Measurements from ENCODE around the gene TBC1D1.
A peak's percentile ranks its signal among the peaks of the same experiment; 100 is the strongest.

TBC1D1 gene

DNA sequence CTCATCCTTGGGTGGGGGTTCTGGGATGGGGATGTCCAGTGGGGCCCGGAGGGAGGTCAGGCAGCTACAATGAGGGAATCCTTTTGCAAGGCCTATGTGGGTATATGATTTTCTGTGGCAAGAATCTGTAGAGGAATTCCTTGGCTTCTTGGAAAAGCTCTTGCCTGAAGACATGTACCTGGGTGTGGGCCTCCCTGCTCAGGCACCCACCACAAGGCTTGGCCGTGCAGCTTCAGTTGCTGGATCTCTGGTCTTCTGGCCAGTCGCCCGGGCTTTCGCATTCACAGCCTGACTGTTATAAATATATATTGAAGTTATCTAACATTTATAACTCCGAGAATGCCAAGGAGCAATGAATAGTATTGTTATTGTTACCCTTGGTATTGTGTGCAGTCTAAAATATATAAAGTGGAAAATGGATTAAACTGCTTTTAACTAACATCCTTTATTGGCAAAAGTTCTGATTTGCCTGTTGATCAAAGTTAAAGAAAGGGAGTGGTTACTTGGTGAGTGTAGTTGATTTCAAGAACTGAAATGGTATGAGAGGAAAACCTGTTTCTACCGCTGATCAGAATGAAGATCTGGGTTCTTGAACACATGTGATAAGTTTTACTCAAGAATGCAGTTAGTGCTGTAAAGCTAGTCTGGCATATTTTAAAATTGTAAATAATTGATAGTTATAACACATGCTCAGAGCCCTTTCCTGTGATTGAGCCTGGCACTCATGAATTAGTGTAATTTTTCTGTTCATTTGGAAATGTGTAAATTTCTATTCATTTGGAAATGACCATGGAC lies 105.3 kb downstream of the TBC1D1 start:
- no peak for DNase-seq

- DNase-seq = no peak
These were observed 107.3 kb downstream of the TBC1D1 start for GRCh38 chr4:37998226-37998625.

DNA sequence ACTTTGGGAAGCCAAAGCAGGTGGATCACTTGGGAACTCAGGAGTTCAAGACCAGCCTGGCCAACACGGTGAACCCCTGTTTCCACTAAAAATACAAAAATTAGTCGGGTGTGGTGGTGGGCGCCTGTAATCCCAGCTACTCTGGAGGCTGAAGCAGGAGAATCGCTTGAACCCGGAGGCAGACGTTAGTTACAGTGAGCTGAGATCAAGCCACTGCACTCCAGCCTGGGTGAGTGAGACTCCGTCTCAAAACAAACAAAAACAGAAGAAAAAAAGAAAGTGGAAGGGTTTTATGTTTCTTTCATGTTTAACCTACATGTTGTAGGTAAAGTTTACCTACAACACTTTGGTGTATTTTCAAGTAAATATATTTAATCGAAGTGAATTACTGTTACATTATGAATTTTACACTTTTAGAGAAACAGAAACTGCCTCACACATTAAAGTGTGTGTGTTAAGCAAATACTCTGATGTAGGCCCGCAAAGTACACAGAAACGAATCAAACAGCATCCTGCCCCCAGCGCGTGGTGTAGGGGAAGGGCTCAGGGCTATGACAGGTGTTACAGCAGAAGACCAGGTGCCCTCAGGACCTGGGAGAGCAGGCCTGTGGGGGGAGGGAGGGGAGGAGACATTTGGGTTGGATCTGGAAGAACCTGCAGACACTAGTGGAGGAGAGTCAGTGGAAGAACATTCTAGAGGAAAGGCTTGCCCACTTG lies 108.3 kb downstream of the TBC1D1 start:
- DNase-seq = no peak

- no peak for DNase-seq
These were observed 109.1 kb downstream of the TBC1D1 start for GRCh38 chr4:37999965-38000364.

GRCh38 chr4:38001927-38002326 lies 111.0 kb downstream of the TBC1D1 start:
- DNase-seq = no peak

- DNase-seq = peak; percentile 37
These were observed 111.7 kb downstream of the TBC1D1 start for GRCh38 chr4:38002451-38003071.

DNA sequence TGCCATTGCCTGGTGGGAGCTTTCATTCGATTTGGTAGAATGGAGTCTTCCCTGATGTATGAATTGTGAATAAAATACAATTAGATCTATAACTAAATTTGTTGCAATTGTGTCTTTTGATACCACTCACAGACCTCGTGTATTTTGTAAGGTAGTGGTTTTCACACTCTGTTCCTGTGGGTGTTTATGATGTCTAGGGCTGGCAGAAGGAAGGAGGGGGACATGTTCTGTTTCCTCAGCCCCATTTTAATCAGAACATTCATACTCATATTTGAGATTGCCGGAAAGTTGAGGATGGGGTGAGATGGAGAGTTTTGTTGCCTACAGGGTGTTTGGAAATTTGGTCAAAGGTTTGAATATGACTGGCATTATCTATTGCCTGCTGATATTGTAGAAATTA lies 112.2 kb downstream of the TBC1D1 start:
- no peak for DNase-seq

- DNase-seq = no peak
These were observed 112.7 kb downstream of the TBC1D1 start for GRCh38 chr4:38003628-38004027.

DNA sequence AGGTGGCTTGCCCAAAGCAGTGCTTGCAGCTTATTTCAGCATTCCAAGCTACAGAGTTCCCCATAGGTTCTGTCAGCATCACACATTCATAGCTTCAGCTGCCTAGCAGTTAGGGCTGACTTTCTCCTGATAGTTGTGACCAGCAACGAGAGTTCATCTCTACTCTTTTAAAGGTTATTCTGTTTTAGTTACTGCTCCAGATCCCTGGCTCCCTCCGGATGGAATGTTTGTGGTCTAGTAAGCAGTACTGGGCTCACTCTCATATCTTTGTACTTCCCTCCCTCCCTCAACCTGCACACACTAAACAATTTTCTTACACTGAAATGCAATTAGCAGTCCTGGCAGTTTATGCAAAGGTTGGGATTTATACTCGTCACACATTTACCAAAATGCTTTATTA lies 113.2 kb downstream of the TBC1D1 start:
- DNase-seq = peak; percentile 30

- DNase-seq = no peak
These were observed 114.0 kb downstream of the TBC1D1 start for GRCh38 chr4:38004887-38005286.

GRCh38 chr4:38005637-38006036 lies 114.8 kb downstream of the TBC1D1 start:
- no peak for DNase-seq

- DNase-seq = no peak
These were observed 116.8 kb downstream of the TBC1D1 start for GRCh38 chr4:38007645-38008044.

DNA sequence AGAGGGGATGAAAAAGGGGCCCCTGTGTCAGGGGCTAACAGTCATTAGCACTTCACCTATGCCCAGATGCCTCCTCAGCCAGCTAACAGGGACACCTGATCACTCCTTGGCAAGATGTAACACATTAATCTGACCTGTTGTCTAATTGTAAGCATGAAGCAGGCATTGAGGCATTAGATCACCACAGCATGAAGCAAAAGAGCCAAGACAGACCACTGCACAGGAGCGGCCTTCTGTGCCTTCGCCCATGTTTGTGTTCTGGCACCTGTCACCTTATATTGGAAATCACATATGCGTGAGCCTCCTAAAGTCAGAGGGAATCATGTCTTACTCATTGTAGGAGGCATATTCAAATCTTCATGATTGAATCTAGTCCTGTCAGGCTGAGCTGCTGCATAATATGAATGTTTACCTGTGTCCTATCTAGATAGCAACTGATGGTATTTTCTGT lies 117.7 kb downstream of the TBC1D1 start:
- DNase-seq = no peak

- DNase-seq = no peak
These were observed 118.5 kb downstream of the TBC1D1 start for GRCh38 chr4:38009421-38009820.

DNA sequence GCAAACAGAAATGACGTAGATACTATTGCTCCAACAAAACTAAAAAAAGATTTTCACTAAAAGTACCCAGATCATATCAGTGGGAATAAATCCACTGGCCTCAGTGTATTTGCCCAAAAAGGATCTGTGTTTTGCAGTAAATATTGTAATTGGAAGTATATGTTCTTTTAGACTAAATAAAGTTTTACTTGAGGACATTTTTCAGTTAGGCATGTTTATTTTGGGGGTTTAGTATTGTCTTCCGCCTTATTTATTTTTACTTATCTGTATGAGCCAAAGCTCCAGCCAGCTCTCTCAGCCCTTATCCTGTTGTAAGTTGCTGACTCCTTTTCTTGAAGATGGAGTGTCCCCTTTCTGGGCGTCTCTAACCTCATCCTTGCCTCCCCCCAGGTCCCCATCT lies 119.1 kb downstream of the TBC1D1 start:
- no peak for DNase-seq

DNA sequence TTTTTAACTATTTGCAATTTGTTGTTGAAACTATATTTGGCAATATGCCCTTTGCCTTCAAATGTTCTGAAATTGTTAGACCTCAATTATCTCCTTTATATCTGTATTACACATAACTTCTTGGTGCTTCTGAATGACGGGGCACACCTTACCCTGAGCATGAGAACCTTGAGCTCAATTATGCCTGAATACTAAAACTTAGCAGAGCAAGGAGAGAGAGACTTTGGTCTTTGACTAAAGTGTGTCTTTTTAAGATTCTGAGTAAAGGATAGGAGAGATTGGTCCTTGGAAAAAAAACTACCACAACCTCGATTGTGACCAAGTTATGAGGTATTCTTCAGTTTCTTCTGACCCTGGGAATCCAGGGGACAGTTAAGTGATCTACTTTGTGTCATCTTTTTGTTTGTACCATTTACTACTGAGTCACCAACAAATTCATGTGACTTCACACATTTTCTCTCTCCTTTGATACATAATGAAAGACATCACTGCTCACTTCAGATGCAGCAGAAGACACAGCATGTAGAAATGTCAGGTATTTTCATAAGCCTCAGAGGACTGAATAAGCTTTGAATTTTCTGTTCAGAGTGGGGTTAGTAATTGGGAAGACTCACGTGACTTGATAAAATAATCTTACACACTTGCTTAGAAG lies 120.8 kb downstream of the TBC1D1 start:
- no peak for DNase-seq

DNA sequence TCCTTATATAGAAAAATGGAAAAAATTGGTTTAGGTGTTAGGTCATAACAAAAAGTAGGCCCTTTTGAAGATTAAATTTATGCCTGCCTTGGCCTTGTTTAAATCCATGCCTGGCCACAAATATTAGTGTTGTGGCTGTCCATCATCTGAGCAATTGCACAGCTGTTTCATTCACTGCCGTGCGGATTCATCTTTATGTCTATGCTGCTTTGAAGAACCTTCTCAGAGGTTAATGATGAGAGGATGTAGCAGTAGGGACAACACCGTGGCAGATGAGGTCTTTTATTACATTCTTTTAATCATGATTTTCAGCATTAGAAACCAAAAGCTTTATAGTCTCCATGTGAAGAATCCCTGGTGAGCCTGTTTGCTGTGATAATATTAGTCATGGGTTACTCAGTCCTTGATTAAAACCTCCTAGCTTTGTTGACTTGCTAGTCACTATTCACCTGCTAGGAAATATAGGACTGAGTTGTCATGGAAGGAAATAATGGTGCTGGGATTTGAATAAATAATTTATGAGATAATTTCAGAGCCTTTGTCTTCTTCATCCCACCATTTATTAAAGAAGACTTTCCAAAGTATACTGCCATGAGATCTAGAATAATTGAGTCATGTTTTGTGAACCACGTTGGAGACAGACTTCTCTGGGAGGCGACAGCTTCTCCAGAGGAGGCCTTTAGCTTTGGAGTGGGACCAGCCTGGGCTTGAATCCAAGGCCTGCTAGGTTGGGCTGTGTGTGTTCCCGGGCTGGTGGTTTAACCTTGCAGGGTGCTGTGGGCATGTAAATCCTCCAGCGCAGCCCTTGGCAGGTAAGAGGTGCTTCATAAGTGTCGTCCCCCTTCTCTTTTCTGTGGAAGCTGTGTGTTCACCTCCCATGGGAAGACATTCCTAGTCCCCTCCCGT lies 122.8 kb downstream of the TBC1D1 start:
- DNase-seq = peak; percentile 39

DNA sequence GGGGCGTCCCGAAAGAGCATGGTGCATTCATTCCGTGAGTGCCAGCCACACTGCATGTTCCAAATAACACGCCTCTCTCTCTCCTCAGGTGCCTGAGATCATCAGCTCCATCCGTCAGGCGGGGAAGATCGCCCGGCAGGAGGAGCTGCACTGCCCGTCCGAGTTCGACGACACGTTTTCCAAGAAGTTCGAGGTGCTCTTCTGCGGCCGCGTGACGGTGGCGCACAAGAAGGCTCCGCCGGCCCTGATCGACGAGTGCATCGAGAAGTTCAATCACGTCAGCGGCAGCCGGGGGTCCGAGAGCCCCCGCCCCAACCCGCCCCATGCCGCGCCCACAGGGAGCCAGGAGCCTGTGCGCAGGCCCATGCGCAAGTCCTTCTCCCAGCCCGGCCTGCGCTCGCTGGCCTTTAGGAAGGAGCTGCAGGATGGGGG lies 123.6 kb downstream of the TBC1D1 start:
- no peak for DNase-seq

DNA sequence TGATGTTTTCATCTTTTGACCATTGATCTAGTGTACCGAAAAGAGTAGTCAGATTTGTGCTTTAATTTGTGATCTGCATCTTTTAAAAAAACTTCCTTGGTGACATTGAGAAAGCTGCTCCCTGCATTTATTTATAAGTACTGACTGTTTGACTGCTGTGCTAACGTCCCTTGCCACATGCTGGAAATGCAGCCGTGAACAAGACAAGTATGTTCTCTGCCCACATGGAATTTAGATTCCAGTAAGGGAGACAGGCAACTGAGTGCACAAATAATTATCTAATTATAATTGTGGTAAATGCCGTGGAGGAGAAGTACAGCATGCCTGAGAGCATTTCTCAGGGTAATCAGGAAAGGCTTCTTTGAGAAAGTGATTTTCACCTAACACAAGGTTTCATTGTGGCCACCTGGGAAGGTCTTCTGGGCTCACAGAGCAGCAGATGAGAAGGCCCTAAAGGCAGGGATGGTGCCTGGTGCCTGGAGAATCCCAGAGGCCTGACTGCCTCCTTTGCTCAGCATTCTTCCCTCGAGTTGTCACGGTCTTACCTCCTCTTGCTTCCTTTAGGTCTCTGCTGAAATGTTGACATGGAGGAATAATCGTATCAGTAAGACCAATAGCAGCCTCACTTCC lies 125.1 kb downstream of the TBC1D1 start:
- DNase-seq = peak; percentile 49

DNA sequence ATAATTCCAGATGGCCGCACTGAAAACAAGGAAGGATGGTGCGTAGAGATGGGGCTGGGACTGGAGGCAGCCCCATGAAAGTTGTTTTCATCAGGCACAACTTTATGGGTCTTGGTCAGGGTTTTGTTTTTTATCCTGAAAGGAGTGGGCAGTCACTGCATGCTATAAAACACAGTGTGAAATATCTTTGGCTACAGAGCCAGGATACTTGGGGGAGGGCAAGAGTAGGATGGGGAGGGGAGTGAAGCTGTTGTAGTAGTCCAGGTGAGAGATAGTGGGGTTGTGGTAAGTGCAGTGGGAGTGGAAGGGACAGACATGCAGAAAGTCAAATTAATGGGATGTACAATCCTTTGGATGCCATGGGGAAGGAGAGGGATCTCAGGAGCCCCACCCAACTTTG lies 125.8 kb downstream of the TBC1D1 start:
- no peak for DNase-seq

GRCh38 chr4:38017609-38018008 lies 126.7 kb downstream of the TBC1D1 start:
- DNase-seq = no peak

GRCh38 chr4:38020386-38020785 lies 129.5 kb downstream of the TBC1D1 start:
- DNase-seq = no peak
